Stimulated activated naive CD8-positive, alpha-beta T cell treated with anti-CD3 and anti-CD28 coated beads, Interleukin-15, amount 100 ng/mL, for 72 hours (primary cell): ENCODE results near the gene PIK3R3.

Experiments used
- ATAC-seq: fragments of 150-1000 bp; cut with Tn5 transposase; 2 replicates; pipeline ENCODE4 v1.10.0; 2021; ENCODE audit warnings: mild to moderate bottlenecking, moderate library complexity
- DNase-seq, 2 donors: peaks; one replicate each; pipeline ENCODE4 v3.0.0; 2021 to 2022
- H3K27ac Mint-ChIP-seq, 2 donors: one replicate each; pipeline ENCODE4 v1.8.0; 2022; ENCODE audit warnings: mild to moderate bottlenecking in 2 of 2, mixed read lengths in 2 of 2, moderate library complexity in 2 of 2
- H3K27me3 Mint-ChIP-seq: one replicate; pipeline ENCODE4 v1.8.0; 2022; ENCODE audit warnings: mixed read lengths
- H3K4me1 Mint-ChIP-seq: one replicate; pipeline ENCODE4 v1.8.0; 2022; ENCODE audit warnings: mild to moderate bottlenecking, mixed read lengths
- H3K4me3 Mint-ChIP-seq, 2 donors: one replicate each; pipeline ENCODE4 v1.8.0; 2022; ENCODE audit warnings: mild to moderate bottlenecking in 2 of 2, mixed read lengths in 2 of 2, moderate library complexity in 1 of 2
- H3K9me3 Mint-ChIP-seq, 2 donors: one replicate each; pipeline ENCODE4 v1.8.0; 2022; ENCODE audit warnings: mixed read lengths in 2 of 2

PIK3R3 gene

DNA sequence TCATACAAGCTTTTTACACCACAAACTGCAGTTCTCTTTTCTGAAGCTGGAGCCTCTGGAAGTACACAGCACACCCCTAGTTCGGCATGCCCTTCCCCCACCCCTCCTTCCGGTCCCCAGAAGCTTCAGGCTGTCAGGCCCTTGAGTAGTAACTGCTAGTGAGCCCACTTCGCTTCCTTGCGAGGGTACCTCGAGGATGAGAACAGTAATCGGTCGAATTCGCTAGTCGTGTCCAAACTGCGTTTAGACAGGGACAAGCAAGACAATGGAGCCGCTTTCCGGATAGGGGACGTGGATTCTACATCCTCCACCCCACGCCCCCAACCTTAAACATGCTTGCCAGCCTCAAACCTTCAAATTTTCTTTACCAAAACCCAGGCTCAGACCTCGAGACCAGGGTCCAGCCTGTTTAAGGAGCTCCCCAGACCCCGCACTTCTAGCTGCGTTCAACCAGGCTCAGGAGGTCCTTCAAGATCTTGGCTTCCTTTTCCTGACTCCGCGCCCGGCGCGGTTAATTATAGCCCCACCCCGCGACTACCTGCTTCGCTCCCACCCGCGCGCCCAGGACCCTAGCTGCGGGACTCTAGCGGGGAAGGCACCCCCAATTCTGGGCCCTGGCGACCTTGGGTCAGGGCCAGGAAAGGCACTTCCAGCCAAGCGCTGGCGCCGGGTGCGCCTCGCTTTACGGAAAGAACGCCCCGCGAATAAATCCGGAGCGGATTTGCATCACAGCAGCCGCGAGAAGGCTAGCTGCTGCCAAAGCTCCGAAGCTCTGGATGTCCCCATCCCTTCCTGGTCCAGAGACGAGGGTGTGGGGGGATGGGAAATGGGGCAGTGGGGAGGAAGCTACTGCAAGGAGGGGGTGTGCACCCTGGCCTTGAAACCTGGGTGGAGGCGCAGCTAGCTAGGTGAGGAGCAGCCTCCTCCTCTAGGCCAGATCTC lies 34.4 kb upstream of the PIK3R3 start:
- Mint-ChIP-seq H3K27me3 (peaks cover 17% of the 10 kb centered on the region), H3K4me1 (peaks cover 20% of the 10 kb centered on the region), H3K4me3 (peak overlapping the region; percentile 77 to 94), H3K27ac (peak overlapping the region; percentile 94 to 95), H3K9me3 (no peaks in the 10 kb centered on the region)
- ATAC-seq (peak; percentile 77), DNase-seq (peak; percentile 40 to 54)

DNA sequence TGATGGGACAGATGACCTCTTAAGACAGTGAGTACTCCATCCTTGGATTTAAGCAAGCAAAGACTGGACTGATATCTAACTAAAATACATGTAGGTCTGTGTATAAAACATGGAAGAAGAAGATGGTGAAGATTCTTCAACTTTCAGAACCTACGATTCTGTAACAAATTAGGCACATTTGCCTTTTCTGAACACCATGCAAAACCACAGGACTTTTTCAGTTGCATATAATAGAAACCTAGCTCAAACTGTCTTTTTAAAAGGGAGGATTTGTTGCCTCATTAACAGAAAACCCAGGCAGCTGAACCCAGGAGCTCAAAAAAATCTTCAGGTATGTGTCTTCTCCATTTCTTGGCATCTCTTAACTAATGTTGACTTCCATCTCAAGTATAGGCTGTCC lies 27.8 kb upstream of the PIK3R3 start:
- no peak overlapping the region for H3K27ac Mint-ChIP-seq
- H3K4me1 Mint-ChIP-seq, result no peaks in the 10 kb centered on the region
- no peak for ATAC-seq

DNA sequence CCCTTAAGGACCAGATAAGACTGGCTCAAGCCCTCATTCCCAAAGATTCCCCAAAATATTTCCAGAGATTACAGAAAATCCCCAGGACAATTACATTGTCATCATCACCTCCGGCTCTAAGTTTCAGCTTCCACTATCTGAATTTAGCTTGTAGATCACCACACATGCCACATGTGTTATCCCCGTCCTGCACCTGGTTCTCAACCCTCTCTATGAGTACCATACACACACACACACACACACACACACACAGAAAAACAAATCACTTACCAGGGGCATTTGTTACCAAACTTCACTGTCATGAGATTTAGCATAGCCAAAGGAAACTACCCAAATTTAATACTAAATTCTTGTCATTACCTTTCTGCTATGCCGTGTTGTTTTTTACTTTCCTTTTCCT lies 27.1 kb upstream of the PIK3R3 start:
- Mint-ChIP-seq H3K4me3 (no peak overlapping the region), H3K4me1 (no peaks in the 10 kb centered on the region), H3K27me3 (no peaks in the 10 kb centered on the region), H3K27ac (no peak overlapping the region), H3K9me3 (no peaks in the 10 kb centered on the region)
- no peak for DNase-seq
- no peak for ATAC-seq

More for the DNA sequence above, 27.8 kb upstream of the PIK3R3 start:
- DNase-seq, result no peak
- Mint-ChIP-seq H3K9me3 (no peaks in the 10 kb centered on the region), H3K27me3 (no peaks in the 10 kb centered on the region), H3K4me3 (no peak overlapping the region)

DNA sequence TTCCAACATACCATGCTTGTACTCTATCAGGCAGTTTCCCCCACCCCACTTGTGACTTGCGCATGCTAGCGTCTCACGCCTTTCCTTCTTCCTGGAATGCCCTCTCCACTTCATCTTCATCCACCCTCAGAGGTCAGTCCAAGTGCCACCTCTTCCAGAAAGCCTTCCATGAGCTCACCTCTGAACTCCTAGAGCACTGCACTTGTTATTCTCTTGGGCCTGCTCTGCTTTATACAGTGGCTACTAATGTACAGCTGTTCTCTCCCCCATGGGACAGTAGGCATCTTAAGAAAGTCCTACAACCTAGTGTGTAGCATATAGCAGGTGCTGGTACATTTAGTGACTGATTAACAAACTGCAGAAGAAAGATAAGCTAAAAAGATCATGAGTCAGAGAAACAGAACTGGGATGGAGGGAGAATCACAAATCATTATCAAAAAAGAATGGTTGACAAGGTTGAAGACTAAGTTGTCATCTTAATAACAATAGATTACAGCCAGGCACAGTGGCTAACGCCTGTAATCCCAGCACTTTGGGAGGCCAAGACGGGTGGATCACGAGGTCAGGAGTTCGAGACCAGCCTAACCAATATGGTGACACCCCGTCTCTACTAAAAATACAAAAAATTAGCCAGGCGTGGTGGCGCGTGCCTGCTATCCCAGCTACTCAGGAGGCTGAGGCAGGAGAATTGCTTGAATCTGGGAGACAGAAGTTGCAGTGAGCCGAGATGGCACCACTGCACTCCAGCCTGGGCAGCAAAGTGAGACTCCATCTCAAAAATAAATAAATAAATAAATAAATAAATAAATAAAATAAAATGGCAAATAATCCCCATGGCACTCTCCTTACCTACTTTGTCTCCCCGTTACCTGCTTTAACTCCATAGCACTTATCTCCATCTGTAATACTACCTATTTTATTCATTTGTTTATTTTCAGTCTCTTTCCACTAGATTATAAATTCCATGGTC lies 26.2 kb upstream of the PIK3R3 start:
- DNase-seq, result no peak
- Mint-ChIP-seq H3K4me1 (no peaks in the 10 kb centered on the region), H3K27ac (no peak overlapping the region), H3K4me3 (no peak overlapping the region), H3K27me3 (no peaks in the 10 kb centered on the region), H3K9me3 (no peaks in the 10 kb centered on the region)
- ATAC-seq, result no peak

DNA sequence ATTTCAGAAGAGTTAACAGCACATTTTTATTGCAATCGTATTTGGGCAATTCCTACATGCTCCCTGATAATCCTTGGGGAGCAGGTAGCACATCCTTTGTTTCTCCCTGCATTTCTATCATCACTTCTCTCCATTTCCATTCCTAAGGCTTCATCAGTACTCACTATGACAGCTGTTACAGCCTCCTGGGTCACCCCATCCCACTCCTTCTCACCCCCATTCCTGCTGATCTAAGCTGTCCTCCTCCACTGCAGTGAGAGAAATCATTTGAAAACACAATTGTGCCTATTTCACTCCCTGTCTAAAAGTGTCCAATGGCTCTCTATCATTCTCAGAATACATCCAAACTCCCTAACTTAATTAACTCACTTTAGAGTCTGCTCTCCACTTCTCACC lies 25.5 kb upstream of the PIK3R3 start:
- Mint-ChIP-seq H3K27ac (no peak overlapping the region), H3K4me3 (no peak overlapping the region), H3K27me3 (no peaks in the 10 kb centered on the region), H3K9me3 (no peaks in the 10 kb centered on the region), H3K4me1 (no peaks in the 10 kb centered on the region)
- ATAC-seq (no peak), DNase-seq (no peak)

DNA sequence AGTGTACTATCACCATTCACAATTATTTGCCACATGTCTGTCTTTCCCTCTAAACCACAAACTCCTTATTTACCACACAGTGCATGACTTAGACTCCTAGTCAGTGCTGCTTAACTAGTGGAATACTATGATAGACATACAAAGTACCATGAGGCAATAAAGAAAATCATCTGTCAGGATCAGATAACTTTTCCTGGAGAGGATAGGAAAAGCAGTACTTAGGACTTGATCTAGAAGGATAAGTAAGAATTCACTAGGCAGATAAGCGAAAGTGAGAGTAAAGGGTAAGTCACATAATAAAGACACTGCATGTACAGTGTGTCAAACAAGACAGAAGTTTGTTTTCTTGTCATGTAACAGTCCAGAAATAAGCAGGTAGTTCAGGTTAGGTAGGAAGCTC lies 21.3 kb upstream of the PIK3R3 start:
- H3K27ac Mint-ChIP-seq, result no peak overlapping the region
- no peak overlapping the region for H3K4me3 Mint-ChIP-seq
- DNase-seq (no peak), ATAC-seq (no peak)
- H3K9me3 Mint-ChIP-seq, result no peaks in the 10 kb centered on the region
- no peaks in the 10 kb centered on the region for H3K4me1 Mint-ChIP-seq
- no peaks in the 10 kb centered on the region for H3K27me3 Mint-ChIP-seq

DNA sequence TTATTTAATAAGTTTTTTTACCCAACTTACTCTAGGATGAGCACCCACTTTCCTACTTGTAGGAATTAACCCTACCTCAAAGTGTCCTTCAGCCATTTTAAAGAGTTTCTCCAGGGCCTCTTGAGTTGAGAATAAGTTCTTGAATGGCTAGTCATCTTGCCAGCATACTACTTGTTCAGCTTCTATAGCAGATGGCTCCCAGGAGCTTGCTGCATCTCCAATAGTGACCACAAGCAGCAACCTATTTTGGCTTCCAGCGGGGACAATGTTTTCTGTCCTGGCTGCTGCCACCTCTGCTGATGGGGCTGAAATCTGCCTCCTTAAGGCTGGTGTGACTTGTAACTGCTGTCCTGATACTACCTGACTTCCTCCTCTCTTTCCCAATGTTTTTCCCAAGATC lies 20.8 kb upstream of the PIK3R3 start:
- ATAC-seq, result no peak
- DNase-seq, result no peak
- H3K27ac Mint-ChIP-seq, result no peak overlapping the region
- no peaks in the 10 kb centered on the region for H3K27me3 Mint-ChIP-seq
- H3K4me1 Mint-ChIP-seq, result no peaks in the 10 kb centered on the region
- no peaks in the 10 kb centered on the region for H3K9me3 Mint-ChIP-seq
- no peak overlapping the region for H3K4me3 Mint-ChIP-seq

DNA sequence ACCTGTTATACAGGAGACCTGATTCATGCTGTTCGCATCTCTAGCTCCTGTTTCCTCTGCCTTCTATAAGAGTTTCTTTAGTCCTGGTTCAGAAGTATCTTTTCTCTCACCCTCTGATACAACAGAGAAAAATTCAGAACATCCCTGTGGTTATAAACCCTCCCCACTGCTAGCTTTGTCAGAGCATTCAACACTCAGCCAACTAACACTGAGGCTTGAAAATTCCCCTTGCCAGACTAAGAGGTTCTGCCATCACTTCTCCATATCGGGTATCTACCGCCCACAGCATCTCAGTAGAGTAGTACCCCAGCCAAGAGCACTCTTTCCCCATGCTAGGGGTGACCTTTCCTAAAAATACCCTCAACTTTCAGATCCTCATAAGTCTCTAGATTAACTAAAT lies 19.6 kb upstream of the PIK3R3 start:
- no peaks in the 10 kb centered on the region for H3K4me1 Mint-ChIP-seq
- H3K4me3 Mint-ChIP-seq, result no peak overlapping the region
- no peaks in the 10 kb centered on the region for H3K9me3 Mint-ChIP-seq
- H3K27me3 Mint-ChIP-seq, result no peaks in the 10 kb centered on the region
- ATAC-seq (no peak), DNase-seq (no peak)
- no peak overlapping the region for H3K27ac Mint-ChIP-seq

DNA sequence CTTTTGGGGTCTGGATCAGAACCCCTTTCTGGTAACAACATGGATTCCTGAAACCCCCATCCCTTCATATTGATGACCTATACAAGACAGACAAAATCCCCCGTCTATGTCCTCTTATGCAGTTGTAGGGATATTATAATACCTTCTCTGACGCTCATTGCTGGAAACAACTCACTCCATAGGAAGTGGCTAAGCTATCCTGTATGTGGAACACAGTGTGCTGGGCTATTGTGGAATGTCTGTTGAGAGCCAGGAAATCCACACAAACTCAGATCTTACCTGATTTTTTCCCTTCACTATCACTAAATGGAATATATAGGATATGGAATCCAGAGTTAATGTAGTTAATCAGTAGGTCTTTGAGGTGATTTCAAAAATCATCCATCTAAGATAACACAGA lies 17.7 kb upstream of the PIK3R3 start:
- Mint-ChIP-seq H3K27ac (no peak overlapping the region), H3K4me1 (no peaks in the 10 kb centered on the region), H3K27me3 (no peaks in the 10 kb centered on the region), H3K4me3 (no peak overlapping the region), H3K9me3 (no peaks in the 10 kb centered on the region)
- ATAC-seq, result no peak
- DNase-seq, result no peak

DNA sequence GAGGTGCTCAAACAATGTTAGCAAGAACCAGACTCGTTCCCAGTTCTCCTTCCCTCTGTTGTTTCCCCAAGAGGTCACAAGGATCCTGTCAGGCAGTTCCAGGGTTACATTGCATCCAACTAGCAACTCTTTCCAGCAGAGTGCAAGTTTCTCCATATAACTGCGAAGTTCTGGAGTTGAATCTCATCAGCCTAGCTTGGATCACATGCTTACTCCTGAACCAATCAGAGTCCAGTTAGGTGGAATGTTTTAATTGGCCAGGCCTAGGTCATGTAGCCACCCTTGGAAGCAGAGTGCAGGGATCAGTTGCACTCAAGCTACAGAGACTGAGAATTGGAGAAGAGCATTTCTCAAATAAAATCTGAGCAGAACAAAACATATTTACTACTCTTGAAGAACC lies 15.9 kb upstream of the PIK3R3 start:
- Mint-ChIP-seq H3K4me3 (no peak overlapping the region), H3K27ac (no peak overlapping the region), H3K9me3 (no peaks in the 10 kb centered on the region), H3K4me1 (no peaks in the 10 kb centered on the region), H3K27me3 (no peaks in the 10 kb centered on the region)
- ATAC-seq (no peak), DNase-seq (no peak)

DNA sequence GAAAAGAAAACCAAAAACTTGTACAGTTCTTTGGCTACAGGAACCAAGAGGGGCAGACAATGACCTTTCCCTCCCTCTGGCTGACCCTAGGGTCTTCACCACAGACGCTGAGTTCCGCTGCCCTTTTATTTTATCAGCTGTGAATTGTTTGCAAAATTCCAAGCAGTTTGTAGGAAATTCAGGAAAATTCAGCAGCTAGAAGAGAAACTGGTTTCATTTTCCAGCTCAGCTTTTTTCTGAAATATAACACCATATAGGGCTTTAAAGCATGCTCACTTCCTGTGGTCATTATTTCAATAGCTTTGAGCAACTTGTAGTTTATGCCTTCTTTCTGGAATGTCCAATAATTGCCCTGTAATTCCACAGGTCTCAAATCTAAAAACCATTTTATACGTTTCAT lies 5.5 kb upstream of the PIK3R3 start:
- Mint-ChIP-seq H3K4me1 (peaks cover 21% of the 10 kb centered on the region), H3K27ac (no peak overlapping the region), H3K9me3 (no peaks in the 10 kb centered on the region), H3K27me3 (peaks cover 31% of the 10 kb centered on the region), H3K4me3 (no peak overlapping the region)
- DNase-seq, result no peak
- no peak for ATAC-seq

DNA sequence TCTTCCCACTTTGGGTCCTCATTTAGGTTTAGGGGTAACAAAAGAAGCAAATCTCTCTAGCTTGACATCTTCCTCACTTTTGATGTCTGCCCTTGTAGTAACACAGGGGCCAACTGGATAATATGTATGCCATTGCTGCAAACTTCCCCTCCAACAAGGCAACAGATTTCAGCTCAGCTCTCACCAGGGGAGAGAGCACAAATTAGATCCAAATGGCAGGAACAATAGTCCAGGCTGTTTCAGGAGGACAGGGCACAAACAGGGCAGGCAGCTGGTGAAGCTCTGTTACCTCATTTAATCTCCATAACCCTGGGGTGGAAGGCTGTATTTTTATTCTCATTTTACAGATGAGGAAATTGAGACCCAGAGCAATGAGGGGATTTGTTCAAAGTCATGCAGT lies 4.3 kb upstream of the PIK3R3 start:
- H3K4me3 Mint-ChIP-seq, result no peak overlapping the region
- ATAC-seq (no peak), DNase-seq (no peak)
- peaks cover 33% of the 10 kb centered on the region for H3K4me1 Mint-ChIP-seq
- H3K27me3 Mint-ChIP-seq, result peaks cover 43% of the 10 kb centered on the region
- H3K27ac Mint-ChIP-seq, result no peak overlapping the region
- H3K9me3 Mint-ChIP-seq, result no peaks in the 10 kb centered on the region

DNA sequence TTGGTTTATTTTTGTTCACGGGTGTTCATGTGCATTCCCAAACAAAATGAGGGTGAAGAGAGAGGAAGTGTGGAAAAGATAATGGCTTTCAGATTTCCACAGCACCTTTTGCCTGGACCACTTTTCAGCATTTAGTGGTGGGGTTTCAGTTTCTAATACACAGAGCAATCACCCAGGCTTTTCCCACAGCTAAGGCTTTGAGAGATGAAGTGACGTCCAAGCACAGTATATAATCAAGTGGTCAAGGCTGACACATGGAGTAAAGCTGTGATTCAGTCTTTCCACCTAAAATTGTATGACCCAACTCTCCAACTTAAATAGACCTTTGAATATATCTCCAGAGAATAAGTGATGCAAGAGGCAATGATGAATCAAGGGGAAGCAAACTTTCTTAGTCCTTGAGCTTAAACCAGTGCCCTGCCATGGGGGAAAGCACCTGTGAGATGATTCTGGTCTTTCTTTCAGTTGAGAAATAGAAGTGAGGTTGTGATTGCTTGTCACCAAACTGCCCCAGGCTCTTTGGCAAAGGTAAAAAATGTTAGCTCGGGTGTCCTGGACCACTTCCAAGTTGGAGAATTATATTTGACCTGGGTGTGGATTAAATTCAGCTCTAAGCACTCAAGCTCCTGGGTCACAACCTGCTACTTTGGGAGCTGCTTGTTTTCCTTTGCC lies 2.4 kb upstream of the PIK3R3 start:
- Mint-ChIP-seq H3K27ac (no peak overlapping the region), H3K4me1 (peaks cover 41% of the 10 kb centered on the region), H3K4me3 (no peak overlapping the region), H3K9me3 (no peaks in the 10 kb centered on the region), H3K27me3 (peaks cover 62% of the 10 kb centered on the region)
- no peak for DNase-seq
- ATAC-seq, result no peak

DNA sequence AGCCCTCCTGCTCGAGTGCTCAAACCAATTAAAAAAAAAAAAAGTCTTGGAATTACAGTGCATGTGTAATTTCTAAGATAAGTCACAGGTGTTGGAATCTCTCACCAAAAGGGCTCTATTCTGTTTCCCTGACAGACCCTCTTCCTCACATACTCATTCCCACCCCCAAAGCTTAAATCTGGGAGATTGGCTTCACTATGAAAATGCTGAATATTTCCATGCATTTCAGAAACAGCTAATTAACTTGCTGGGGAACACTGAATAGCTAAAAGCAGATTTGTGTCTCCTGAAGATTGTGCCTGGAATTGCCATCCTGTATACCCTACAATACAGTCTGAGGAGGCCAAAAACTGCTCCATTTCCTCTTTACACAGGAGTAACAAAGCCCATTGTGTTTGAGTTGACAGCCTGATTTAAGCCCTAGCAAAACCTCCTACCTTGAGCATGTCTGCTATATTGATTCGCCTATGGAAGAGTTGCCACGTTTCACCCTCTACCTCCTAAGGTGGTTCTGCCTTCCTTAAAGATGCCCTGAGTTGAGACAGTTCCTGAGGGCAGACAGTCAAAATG lies 1.4 kb upstream of the PIK3R3 start:
- no peak overlapping the region for H3K27ac Mint-ChIP-seq
- DNase-seq, result no peak
- H3K4me1 Mint-ChIP-seq, result peaks cover 41% of the 10 kb centered on the region
- peaks cover 72% of the 10 kb centered on the region for H3K27me3 Mint-ChIP-seq
- H3K9me3 Mint-ChIP-seq, result no peaks in the 10 kb centered on the region
- no peak for ATAC-seq
- peak overlapping the region; percentile 92 to 98 for H3K4me3 Mint-ChIP-seq

DNA sequence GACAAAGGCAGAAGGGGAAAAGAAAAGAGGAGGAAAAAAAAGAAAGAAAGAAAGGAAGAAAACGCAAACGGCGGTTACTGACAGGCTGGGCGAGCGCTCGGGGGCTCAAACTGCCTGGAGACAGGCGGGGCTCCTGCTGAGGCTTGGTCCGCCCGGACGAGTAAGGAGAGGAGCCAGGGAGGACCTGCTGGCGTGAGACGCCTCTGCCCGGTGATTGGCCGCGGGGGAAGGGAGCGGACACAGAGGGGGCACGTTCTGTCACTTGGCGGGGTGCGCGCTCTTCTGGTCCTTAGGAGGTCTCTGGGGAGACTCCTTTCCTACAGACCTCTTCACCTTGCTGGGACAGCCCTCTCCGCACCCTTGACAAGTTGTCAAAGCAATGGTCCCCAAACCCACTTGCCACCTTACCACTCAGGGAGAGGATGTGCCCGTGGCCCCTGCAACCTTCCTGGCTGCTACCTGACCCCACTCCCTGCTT lies 791 bp upstream of the PIK3R3 start:
- Mint-ChIP-seq H3K9me3 (no peaks in the 10 kb centered on the region), H3K27ac (peak overlapping the region in 1 of 2 donors; percentile 99)

More for the DNA sequence above, 791 bp upstream of the PIK3R3 start:
- peaks cover 41% of the 10 kb centered on the region for H3K4me1 Mint-ChIP-seq
- H3K4me3 Mint-ChIP-seq, result peak overlapping the region; percentile 92 to 98
- peak; percentile 74 for ATAC-seq
- DNase-seq, result no peak
- peaks cover 76% of the 10 kb centered on the region for H3K27me3 Mint-ChIP-seq
